Cardiac muscle cell (in vitro differentiated cells and primary cell): ENCODE data around the gene ZFPM1. TPM values are rescaled to one million over a fixed set of nuclear protein-coding genes. Genes with fewer than 3 reads are reported as not detected.

Experiments used
- DNase-seq, 2 donors: peaks; one replicate each; pipeline versions ENCODE4 v3.0.0 to v3.0.0-alpha.2; 2010 to 2017; ENCODE audit warnings: low read depth in 1 of 2, low spot score in 1 of 2
- H3K27ac ChIP-seq: fragments of 200-600 bp; sonication (generic); 2 replicates; pipeline ENCODE4 v1.5.1; 2016
- H3K27me3 ChIP-seq: fragments of 200-600 bp; sonication (generic); 2 replicates; pipeline ENCODE4 v1.6.0; 2016; ENCODE audit warnings: control low read depth
- H3K36me3 ChIP-seq: fragments of 200-600 bp; sonication (generic); 2 replicates; pipeline ENCODE4 v1.5.1; 2016; ENCODE audit warnings: control low read depth
- H3K4me1 ChIP-seq: fragments of 200-600 bp; sonication (generic); 2 replicates; pipeline ENCODE4 v1.8.1; 2017; ENCODE audit warnings: low read depth, mild to moderate bottlenecking, mixed run types
- H3K4me3 ChIP-seq: fragments of 200-600 bp; sonication (generic); 2 replicates; pipeline ENCODE4 v1.5.1; 2016; ENCODE audit warnings: mild to moderate bottlenecking
- H3K9me3 ChIP-seq: fragments of 200-600 bp; sonication (generic); 2 replicates; pipeline ENCODE4 v1.5.1; 2017; ENCODE audit warnings: low read depth, mild to moderate bottlenecking, control low read depth
- polyA plus RNA-seq: library from polyadenylated mRNA; unstranded; fragments of >200 nt; fragmentation: Nextera tagmentation; extraction: Ambion mirVana; gene quantifications from 2 replicates; pipeline ENCODE4 v1.2.1, GENCODE V29; 2016
- total RNA-seq: library from RNA; depleted of rRNA; stranded (reverse); fragments of >200 nt; gene quantifications from 2 replicates; pipeline ENCODE4 v1.2.3, GENCODE V29; 2016
- TF ChIP-seq, protein P1 (sequence below): IDR thresholded peaks from 2 replicates; pipeline ENCODE4 v1.5.1; 2012; ENCODE audit warnings: low read depth, mild to moderate bottlenecking, low read length

The ZFPM1 gene
- total and polyA plus RNA-seq, 2 experiments from 2014 or later = 7.6 to 9.4 TPM

DNA sequence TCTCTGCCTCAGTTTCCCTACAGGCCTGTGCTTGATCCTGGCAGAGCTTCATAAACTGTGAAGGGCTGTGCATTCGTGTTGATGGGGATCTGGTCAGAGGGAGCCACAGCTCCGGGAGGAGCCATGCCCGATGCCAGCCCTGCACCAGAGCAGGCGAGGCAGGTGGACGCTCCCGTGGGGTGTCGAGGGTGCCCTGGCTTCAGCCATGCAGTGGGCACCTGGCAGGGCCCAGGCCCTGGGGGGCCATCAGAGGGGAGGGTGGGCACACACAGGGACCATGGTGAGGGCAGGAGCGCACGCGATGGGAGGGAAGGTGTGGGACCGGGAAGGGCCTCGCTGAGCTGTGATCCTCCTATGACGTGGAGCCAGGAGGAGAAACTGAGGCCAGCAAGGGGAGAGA, 22.0 kb downstream of the ZFPM1 start:
- Histone ChIP-seq H3K4me1 (peaks cover 28% of the 10 kb centered on the region), H3K36me3 (no peaks in the 10 kb centered on the region), H3K4me3 (no peak overlapping the region), H3K9me3 (no peaks in the 10 kb centered on the region), H3K27me3 (no peaks in the 10 kb centered on the region), H3K27ac (no peak overlapping the region)
- TF ChIP-seq, protein P1, sequence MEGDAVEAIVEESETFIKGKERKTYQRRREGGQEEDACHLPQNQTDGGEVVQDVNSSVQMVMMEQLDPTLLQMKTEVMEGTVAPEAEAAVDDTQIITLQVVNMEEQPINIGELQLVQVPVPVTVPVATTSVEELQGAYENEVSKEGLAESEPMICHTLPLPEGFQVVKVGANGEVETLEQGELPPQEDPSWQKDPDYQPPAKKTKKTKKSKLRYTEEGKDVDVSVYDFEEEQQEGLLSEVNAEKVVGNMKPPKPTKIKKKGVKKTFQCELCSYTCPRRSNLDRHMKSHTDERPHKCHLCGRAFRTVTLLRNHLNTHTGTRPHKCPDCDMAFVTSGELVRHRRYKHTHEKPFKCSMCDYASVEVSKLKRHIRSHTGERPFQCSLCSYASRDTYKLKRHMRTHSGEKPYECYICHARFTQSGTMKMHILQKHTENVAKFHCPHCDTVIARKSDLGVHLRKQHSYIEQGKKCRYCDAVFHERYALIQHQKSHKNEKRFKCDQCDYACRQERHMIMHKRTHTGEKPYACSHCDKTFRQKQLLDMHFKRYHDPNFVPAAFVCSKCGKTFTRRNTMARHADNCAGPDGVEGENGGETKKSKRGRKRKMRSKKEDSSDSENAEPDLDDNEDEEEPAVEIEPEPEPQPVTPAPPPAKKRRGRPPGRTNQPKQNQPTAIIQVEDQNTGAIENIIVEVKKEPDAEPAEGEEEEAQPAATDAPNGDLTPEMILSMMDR = no peak
- DNase-seq = no peak

DNA sequence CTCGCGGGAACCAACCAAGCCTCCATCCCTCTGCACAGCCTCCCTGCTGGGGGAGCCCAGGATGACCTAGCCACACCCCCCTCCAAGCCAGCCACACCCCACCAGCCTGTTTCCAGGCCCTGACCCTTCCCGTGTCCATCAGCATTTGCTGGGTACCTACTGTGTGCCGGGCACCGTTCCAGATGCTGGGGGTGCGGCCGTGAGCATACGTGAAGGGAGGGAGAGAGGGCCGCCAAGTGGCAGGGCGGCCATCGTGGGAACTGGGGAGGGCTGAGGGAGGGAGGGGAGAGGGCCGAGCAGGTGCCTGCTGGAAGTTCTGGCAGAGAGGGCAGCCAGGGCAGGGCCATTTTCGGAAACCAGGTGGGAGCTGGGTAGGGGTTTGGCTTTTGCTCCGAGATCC, 23.1 kb downstream of the ZFPM1 start:
- no peaks in the 10 kb centered on the region for H3K27me3 ChIP-seq
- no peak overlapping the region for H3K27ac ChIP-seq
- TF ChIP-seq, protein P1 = no peak
- peaks cover 33% of the 10 kb centered on the region for H3K4me1 ChIP-seq
- no peaks in the 10 kb centered on the region for H3K36me3 ChIP-seq
- H3K9me3 ChIP-seq = no peaks in the 10 kb centered on the region
- DNase-seq = no peak
- H3K4me3 ChIP-seq = no peak overlapping the region

DNA sequence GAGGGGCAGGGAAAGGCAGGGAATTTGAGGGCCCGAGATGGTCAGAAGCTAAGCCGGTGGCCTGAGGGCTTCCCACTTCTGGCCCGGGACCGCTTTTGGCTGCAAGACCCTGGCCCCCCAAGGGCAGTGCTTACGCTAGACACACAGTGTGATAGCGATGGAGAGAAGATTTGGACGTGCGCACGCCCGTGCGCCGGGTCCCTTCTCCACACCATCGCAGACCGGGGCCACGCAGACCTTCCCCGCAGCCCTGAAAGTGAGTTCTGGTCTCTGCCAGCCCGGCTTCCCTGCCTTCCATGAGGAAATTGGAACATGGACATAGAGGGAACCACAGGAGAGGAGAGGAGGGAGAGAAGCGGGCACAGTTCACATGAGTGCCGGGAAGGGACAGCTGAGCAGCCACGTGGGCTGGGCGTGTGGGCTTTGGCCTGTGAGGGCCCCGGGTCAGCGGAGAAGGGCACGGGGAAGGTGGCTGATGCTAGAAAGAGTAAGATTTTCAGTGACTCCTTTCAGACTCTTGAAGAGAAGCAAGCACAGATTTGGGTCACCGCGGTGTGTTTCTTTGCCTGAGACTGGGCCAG, 23.8 kb downstream of the ZFPM1 start:
- TF ChIP-seq, protein P1 = no peak
- H3K4me1 ChIP-seq = peaks cover 33% of the 10 kb centered on the region

DNA sequence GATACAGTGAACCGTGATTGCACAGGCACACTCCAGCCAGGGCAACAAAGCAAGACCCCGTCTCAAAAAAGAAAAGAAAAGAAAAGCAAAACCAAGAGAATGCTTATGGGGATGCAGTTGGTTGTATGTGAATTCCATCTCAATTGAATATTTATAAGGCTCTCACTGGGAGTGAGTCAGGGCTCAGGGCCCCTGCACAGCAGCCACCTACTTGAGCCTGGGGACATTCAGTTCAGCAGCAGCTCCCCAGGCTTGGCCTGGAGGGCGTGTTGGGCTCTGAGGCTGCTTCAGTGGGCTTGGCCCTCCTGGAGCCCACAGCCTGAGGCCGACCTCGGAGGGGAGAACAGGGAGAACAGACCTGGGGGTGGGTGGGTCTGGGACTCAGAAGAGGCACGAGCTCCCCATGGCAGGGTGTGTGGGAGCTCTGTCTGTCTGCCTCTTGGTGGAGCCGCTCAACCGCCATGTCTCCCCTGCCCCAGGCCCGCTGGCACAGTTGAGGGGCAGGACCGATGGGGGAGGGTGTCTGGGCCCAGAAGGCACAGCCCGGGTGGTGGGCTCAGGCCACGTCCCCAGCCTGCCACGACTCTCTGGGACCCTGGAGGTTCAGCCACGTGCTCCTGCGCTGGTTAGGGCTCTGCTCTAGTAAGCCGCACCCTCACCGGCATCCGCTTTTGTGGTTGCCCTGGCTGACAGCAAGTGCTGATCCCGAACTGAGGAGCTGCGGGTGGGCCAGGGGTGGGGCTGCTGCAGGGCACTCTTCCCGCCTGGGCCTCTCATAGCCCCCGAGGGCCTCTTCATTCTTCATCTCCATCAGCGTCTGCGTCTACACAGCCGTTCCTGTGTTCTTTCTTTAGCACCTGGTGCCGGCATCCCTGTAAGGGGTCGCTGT, 24.8 kb downstream of the ZFPM1 start:
- DNase-seq = no peak
- H3K27ac ChIP-seq = peak overlapping the region; percentile 90
- TF ChIP-seq, protein P1 = no peak

More for the DNA sequence above, 23.8 kb downstream of the ZFPM1 start:
- Histone ChIP-seq H3K27me3 (no peaks in the 10 kb centered on the region), H3K9me3 (no peaks in the 10 kb centered on the region), H3K27ac (no peak overlapping the region), H3K36me3 (no peaks in the 10 kb centered on the region), H3K4me3 (no peak overlapping the region)
- no peak for DNase-seq

DNA sequence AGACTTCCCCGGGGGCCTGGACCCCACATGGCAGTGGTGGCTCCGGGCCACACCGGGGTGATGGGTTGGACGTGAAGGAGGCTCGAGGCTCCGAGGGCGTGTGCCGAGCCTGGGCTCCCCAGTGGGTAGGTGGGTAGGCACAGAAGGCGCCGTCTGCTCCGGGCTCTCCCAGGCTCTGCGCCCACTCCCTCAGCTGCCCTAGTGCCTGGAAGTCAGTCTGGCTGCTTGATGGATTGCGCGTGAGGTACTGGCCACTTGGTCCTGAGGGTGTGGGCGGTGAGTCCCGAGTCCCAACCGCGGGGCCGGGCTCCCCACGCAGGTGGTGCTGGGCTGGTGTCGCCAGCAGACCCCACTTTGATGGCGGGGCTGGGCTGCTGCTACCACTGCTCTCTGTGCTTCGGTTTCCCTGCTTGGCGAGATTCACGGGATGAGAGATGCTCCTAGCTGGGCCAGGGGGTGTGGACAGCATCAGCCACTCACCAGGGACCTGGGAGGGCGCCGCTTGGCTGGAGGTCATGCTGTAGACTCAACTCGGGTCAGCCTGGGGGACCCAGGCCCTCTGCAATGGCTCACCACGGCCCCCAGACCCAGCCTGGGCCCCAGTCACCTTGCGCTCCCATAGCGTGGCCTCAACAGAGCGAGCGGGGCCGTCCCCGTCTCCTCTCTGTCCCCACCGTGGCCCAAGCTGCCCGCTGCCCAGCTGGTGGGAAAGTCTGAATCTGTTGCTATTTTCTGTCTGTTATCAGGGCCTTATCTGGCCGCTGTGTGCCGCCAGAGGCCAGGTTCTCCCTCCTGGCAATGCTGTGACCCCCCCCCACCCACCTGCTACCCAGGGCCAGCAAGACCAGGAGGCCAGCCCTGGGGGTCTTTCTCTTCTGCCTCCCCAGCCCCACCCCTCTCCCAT, 26.1 kb downstream of the ZFPM1 start:
- Histone ChIP-seq H3K36me3 (no peaks in the 10 kb centered on the region), H3K27ac (peak overlapping the region; percentile 90), H3K4me3 (no peak overlapping the region), H3K4me1 (peaks cover 33% of the 10 kb centered on the region), H3K27me3 (no peaks in the 10 kb centered on the region), H3K9me3 (no peaks in the 10 kb centered on the region)
- TF ChIP-seq, protein P1 = no peak
- DNase-seq = peak in 1 of 2 donors; percentile 43

More for the DNA sequence above, 24.8 kb downstream of the ZFPM1 start:
- Histone ChIP-seq H3K27me3 (no peaks in the 10 kb centered on the region), H3K4me3 (no peak overlapping the region), H3K9me3 (no peaks in the 10 kb centered on the region), H3K36me3 (no peaks in the 10 kb centered on the region), H3K4me1 (peaks cover 33% of the 10 kb centered on the region)
